ENCODE data around the gene RIC3.
"Not testable (repeated sequence)": the region's sequence is repeated elsewhere in the genome, so short reads cannot be mapped to it uniquely, and the experiment has no call there.

The RIC3 gene

DNA sequence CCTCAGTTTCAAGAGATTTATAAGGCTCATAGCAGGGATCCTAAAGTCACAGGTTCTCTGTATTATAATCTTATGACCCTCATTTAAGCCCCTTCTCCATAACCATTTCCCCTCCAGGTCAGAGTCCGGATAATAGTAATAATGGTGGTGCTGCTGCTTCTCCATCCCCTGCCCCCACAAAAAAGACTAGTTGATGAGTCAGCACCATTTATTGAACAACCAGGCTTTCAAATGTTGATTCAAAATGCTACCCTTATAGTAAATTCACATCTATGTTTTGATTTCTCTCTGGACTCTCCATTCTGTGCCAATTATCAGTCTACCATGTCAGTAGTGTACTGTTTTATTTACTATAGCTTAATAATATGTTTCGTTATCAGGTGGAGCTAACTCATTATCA lies 17.6 kb upstream of the RIC3 start:
- DNase-seq = no peak

DNA sequence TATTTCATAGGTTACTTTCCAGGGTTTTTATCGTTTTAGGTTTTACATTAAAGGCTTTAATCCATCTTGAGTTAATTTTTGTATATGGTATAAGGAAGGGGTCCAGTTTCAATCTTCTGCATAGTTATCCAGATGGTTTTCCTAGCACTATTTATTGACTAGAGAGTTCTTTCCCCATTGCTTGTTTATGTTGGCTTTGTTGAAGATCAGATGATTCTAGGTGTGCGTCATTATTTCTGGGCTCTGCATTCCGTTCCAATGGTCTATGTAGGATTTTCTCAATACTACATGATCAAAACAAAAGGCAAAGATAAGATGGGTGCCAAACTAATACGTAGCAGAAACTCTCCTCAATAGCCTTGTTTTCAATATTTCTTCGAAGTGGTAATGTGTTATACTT lies 14.3 kb upstream of the RIC3 start:
- no peak for DNase-seq

DNA sequence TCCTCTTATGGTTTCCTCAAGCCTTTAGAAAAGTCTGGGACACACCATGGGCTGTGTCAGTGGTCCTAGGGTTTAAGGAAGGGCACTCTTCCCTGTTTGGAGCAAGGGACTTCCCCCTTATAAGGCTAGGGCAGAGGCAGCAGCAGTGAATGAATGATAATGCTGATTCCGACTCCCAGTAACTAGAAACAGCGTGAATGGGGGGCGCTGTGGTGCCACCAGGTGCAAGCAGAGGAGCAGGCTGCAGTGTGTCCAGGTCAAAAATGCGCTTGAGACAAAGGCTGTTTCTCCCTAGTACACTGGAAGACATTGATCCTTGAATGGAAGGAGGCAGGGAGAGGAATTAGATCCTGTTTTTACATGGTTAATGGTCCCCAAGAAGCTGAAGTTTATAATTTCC lies 11.6 kb upstream of the RIC3 start:
- no peak for DNase-seq

DNA sequence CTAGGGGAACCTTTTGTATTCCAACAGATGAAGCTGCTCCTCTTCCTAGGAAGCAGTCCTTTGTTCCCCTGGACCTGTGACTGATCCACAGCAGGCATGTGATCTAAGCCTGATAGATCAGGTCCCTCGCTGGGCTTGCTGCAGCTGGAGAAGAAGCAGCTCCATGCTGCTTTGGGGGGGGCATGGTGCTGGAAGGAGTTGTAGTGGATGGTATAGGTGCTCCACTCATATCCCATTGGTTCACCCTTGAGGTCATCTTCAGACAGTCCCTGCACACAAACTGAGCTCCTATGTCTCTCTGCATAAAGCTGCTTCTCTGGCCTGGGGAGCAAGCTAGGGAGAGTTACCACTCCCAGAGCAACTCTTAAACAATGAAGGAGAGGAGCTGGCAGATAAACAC lies 9.5 kb upstream of the RIC3 start:
- no peak for DNase-seq

DNA sequence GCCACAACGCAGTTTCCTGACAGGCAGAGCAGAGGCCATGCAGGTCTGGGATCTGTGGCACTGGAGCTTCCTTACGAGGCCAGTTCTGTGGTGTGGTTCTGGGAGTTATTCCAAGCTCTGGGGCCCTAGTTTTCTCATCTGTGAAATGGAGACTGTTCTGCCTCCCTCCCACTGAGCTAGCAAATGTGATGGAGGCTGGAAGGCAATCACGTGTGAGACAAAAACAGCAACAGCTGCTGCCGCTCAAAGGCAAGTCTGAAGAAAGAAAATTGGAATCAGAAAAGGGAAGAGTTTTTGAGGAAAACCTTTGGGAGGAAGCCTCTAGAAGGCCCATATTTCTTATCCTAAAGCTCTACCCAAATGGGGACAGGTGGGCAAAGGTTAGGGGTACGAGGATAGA lies 8.3 kb upstream of the RIC3 start:
- DNase-seq = no peak

DNA sequence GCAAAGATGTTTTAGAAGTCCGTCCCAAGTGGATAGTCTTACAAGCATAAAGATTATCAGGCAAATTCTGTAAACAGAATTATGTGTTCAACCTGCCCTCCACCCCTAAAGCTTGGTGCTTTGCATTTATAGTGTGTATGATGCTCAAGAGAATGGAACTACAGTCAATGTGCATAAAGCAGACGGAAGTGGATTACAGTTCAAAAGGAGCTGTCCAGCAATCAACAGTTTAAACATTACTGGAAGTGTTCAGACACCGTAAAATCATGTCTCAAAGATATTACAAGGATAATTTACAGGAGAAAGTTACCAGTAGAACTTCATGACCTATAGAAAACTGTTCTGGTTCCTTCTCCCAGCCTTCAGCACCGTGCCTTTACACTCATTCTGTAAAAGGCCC lies 1.0 kb downstream of the RIC3 start:
- no peak for DNase-seq

DNA sequence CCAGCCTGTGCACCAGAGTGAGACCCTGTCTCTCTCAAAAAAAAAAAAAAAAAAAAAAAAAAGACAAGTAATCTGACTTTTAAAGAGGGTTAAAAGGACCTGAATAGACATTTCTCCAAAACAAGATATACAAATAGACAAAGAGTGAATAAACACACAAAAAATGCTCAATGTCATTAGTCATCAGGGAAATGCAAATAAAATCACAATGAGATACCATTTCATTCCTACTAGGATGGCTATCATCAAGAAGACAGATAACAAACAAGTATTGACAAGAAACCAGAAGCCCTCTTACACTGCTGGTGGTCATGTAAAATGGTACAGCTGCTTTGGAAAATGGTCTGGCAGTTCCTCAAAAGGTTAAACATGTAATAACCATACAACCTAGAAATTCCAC lies 4.1 kb downstream of the RIC3 start:
- DNase-seq = no peak

DNA sequence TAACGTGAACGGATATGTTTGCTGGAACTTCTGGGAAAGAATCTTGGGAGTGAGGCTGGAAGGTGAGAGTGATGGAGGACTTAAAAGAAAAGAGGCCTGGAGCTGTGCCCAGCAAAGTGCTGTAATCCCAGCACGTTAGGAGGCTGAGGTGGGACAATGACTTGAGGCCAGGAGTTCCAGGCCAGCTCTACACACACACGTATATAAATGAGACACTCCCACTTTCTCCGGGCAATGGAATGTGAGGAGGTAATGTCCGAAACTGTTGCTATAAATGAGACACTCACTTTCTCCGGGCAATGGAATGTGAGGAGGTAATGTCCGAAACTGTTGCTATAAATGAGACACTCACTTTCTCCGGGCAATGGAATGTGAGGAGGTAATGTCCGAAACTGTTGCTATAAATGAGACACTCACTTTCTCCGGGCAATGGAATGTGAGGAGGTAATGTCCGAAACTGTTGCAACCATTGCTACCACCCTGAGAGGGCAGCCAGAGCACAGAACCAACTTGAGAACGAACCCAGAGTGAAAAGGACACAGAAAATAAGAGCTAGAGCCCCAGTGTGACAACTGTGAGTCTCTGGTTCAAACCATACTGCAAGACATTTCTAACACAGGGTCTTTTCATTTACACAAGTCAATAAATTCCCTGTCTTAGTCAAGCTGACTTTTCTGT lies 7.1 kb downstream of the RIC3 start:
- not testable (repeated sequence) for DNase-seq

DNA sequence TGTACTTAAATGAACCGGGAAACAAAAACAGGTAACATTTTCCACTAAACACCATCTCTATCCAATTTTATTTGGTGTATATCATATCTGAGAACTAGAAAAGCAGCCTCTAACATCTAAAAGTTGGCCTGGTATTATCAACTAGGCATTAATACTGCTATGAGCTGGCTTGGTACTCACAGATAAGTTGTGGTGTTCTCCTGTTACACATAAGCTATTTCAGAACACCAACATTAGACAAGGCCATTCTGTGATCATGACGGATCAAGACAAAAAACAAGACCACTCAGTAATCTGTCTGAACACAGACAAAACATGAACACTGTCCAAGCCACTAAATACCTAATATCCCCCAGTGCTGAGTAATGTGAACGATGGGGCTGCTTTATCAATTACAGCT lies 11.9 kb downstream of the RIC3 start:
- no peak for DNase-seq

DNA sequence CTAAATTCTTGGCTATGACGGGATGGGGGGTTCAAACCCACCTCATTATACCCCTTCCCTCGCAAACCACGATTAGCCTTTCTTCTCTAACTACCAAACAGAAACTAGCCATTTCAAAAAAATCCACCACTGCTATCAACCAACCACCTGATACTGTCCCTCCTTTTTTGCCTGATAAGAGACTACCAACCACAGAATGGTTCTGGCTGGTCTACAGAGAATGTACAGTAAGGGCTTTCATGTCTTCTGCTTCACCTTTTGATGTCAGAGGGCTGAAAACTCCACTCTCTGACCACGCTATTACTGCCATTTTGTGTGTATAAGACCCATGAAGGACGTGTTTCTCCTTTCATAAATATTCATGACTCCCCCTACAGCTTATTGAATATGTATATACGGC lies 19.1 kb downstream of the RIC3 start:
- DNase-seq = no peak

DNA sequence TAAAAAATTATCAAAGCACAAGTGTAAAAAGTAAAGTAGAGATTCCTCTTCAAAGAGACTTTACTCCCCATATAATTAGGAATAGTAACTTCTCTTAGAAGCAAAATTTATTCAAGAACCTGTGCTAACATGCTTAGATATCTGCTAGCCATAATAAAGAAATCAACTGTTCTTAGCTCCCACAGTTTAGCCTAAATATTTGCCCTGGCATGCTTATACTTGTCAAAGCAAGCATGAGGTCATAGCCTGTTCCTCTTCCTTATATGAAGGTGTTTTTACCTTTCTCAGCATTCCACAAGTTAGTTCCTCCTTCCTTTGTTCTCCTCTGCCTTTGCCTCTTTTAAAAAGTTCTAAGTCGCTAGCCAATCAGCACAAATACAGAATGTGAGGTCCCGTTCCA lies 30.3 kb downstream of the RIC3 start:
- no peak for DNase-seq

DNA sequence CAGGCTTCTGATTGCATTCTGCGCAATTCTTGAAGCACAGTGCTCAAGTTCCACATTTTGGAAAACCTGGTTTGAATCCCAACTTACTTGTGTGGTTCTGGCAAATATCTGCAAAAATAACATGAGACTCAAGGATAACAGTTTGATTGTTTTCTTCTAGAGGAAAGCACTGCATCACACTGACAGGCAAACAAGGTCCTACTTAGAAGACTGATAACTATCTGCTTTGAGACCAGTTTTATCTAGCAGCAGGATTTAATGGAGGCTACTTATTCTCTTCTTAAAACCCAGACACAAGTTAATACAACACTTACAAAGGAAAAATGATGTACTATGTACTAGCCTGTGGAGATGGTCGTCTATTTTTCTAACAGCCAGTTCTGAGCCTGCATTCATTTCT lies 41.4 kb downstream of the RIC3 start:
- DNase-seq = no peak

DNA sequence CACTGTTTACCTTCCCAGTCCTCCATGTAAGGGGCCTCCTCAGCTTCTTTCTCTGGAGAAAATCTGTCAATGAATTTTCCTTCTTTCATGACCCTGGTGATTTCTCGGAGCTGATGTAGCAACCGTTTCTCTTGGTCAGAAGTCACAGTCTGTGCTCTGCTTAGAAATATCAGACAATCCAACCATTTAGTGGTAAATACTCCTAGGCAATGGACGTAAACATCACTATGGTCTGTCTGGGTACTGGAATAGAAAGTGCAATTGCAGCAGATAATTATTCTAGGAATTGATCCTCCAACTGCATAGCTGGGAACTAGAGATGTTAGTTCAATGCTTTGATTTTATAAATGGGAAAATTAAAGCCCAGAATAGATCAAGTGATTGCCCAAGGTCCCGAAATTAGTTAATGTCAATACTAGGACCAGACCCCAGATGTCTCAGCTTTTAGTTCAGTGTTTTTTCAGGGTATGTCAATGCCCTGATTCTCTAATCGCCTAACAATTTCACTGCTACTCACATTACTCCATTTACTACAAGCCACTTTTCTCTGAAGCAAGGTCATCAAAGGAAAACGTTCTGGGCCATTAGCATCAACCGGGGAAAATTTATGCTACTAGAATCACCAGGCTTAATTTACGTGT lies 42.1 kb downstream of the RIC3 start:
- peak; percentile 61 to 63 for DNase-seq

DNA sequence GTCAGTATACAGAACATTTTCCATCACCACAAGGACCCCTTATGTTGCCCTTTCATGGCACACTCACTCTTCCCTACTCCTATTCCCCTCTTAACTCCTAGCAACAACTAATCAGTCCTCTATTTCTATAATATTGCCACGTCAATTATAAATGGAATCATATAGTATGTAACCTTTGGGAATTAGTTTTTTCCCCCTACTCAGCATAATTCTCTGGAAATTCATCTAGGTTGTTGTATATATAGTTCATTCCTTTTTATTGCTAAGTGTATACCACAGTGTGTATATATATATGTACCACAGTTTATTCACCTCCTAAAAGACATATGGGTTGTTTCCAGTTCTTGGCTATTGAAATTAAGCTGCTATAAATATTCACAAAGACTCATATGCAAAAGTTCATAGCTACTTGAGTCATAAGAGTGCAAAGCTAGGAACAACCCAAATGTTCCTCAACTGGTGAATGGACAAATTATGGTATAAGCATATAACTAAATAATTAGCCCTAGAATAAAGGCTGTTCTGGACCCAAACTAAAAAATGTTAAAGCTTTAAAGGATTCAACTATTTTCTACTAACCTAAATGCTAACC lies 46.6 kb downstream of the RIC3 start:
- no peak for DNase-seq

DNA sequence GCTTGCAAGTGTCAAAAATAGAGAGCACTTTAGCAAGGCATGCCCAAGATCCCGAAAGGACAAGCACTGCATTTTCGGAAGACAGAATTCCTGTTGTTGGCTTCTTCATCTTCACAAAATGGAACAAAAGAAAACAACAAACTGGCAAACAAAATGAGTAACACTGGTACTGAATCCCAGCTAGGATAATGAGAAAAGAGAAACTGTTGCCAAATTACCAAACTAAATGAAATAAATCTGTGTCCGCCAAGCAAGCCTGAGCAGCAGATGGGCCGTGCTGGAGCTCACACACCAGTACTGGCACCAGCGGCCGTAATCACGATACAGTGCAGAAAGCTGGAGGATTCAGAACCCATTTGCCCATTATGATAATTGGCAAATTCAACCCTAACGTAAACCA lies 57.2 kb downstream of the RIC3 start:
- DNase-seq = no peak

DNA sequence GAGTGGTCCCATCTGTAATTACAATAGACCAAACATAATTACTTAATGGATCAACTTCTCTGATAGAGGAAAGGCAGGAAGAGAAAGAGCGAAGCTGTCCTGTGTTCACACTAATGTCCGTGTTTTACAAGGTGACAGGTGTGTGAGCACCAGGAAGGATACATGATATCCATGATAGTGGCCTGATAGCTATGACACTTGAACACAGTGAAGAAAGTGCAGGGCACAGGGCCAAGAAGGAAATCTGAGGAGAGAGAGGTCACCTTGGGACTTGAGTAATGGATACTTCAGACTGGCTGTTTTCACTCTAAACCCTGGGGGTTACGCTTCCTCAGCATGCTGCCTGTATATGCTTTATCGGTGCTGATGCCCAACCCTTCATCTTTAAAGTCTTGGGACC lies 58.4 kb downstream of the RIC3 start:
- DNase-seq = no peak

DNA sequence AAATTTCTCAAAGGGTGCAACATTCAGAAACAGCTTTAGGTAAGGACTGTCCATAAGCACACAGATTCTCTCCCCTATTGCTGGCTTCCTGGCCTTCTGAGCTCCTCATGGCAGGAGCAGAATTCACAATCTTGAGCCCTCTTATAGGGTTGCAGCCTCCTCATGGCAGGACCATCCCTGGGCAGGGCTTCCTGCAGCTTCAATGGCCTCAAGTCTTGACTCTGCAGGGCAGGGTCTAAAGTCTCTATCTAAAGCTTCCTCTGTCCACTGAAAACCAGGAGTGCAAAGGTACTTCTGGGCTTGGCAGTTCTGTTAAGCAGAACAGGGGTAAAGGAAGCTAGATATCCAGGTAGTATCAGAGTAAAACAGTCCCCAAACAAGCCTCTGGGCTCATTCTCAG lies 59.1 kb downstream of the RIC3 start:
- no peak for DNase-seq

DNA sequence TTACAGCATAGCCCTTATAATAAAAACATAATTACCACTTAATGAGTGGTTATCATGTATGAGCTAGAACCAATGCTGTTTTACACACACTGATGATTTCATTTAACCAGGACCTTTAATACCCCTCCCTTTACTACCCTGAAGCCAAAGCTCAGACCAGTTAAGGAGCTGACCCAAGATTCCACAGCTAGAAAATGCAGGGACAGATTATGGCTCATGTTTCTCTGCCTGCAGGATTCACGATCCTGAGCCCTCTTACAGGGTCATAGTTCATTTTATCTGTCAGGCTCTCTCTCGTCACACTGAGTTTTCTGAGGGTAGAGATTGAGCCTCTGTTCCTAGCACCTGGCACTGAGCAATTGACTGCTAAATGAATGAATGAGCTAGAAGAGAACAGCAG lies 60.4 kb downstream of the RIC3 start:
- DNase-seq = no peak

DNA sequence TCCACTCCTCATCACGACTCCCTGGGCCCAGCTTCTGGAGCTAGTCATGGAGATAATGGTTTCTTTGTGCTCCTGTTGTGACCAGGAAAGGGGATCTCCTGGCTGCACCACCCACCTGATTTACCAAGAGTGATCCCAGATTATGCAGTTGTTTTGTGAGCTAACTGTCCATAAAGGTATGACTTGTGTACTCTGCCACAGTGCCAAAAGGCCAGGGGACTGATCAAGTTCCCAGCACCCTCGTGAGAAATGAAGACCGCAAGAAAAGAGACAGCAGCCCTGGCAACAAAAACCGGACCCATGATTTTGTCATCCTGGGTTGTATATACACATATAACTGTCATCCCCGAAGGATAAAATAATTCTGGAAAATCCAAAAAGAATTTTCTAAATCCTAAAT lies 61.2 kb downstream of the RIC3 start:
- no peak for DNase-seq

DNA sequence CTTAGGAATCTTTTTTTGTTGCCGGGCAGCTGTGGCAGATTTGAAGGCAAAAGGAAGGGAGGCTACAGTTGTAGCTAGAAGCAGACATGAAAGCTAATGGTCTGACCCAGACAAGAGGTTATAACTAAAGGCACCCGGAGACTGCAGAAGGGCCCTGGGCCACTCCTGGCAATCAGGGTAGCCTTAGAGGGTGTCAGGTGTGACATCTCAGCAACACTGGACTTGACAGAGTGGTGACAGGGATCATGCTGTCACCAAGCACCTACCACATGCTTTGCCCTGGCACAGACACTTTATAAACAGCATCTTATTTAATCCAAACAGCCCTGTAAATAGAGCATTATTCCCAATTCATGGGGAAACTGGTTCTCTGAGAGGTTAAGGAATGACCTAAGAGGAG lies 62.1 kb downstream of the RIC3 start:
- DNase-seq = no peak

DNA sequence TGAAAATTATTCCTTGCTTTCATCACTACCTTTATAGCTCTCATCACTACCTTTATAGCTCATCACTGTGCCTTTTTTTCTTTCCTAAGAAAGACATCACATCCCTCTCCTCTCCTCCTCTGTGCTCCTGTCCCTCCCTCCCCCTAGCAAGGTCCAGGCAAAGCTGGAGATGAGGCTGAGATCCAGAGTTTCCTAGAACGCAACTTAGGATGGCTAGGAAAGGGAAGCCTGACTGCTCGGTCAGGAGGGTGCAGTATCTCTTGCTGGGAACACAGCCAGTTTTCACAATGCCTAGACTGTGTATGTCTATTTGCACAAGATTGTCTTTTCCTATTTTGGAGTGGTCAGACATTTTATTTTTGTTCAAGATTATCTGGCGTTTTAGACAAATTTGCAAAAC lies 63.2 kb downstream of the RIC3 start:
- no peak for DNase-seq

DNA sequence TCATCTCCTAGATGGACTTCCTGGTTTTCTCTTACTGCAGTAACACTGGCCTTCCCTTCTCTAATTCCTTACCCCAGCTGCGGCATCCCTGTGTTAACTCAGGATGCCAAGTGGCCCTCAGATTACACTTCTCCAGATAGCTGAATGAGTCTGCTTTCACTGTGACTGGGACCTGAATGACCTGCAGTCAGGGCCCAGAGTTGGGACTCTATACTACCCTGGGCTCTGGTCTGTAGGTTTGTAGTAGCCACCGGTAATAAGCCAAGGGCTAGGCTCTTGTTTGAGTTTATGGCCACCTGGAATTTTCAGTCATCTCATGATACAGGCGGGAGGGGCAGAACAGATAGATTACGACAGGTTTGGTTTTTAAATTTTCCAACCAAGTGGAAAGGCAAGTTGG lies 63.7 kb downstream of the RIC3 start:
- DNase-seq = no peak

DNA sequence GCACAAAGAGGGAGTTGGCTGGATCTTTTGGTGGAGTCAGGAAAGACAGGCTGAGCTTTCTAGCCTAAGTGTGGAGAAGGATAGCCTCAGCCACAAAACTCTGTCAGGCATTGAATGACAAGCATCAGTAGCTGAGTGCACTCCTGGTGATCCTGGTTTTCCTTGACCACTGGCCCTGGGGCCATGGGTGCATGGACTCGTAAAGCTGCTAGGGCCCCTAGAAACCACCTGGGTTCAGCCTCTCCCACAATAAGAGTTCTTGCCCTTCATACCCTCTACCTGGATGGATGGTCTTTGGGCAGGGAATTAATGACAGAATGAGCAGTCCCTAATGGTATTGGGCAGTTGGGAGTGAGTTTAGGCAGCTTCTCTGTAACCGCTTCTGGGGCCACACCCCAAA lies 64.9 kb downstream of the RIC3 start:
- DNase-seq = no peak

DNA sequence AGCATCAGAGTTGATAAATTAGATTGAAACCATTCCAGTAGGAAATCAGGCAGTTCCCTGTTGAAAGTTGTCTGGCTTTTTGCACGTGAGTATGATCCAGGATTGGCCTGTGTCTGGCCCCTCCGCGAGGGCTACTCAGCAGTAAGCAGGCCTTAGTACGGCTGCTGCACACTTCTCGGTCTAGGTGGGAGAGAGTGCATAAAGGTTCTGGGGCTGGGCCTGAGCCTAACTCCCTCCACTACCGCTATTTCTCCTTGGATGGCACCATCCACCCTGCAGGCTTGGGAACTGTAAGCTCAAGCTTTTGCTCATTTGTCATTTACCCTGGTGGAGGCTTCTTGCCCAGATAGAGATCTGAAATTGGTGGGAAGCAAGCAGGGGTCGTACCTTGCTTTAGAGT lies 65.9 kb downstream of the RIC3 start:
- DNase-seq = no peak

Data from NCI-H1930 (cell line).